ENCODE measurements around the gene RMI1. TPM values are rescaled to one million over a fixed set of nuclear protein-coding genes. Genes with fewer than 3 reads are reported as not detected.

Gene RMI1
- total and polyA plus RNA-seq, 2 of the 8 experiments (the other 6 are each of a cell fraction or from before 2014, with no cell fraction given), result 3.0 to 34.1 TPM

GRCh38 chr9:84003246-84003645 is 22.6 kb downstream of the RMI1 start:
- H3K4me2 ChIP-seq (ENCODE audit: insufficient read depth in 1 of 2, low read depth in 2 of 2, low read length in 2 of 2), result no peak overlapping the region
- H4K5ac ChIP-seq (ENCODE audit: insufficient read length, low read depth, low read length), result no peak overlapping the region
- no peak overlapping the region for H2BK15ac ChIP-seq (ENCODE audit: low read length)
- no peak for TF ChIP-seq CEBPB (IDR thresholded peaks at IDR 0.05; ENCODE audit: low read depth, low read length)
- no peaks in the 10 kb centered on the region for H3K79me1 ChIP-seq (ENCODE audit: low read depth, low read length)
- H3K27me3 ChIP-seq (replicated peaks in 1 of 4; ENCODE audit: control insufficient read depth in 3 of 4, extremely low read depth in 1 of 4, insufficient read depth in 3 of 4, low read length in 3 of 4), result no peaks in the 10 kb centered on the region
- H4K20me1 ChIP-seq (replicated peaks in 1 of 2; ENCODE audit: control insufficient read depth in 1 of 2, insufficient read depth in 2 of 2, low read length in 2 of 2), result no peaks in the 10 kb centered on the region
- no peak overlapping the region for H3K4me3 ChIP-seq (ENCODE audit: extremely low read depth in 1 of 4, insufficient read depth in 2 of 4, low read depth in 3 of 4, low read length in 4 of 4)
- H3K9me3 ChIP-seq (ENCODE audit: insufficient read depth in 2 of 2, low read depth in 1 of 2, low read length in 1 of 2), result no peaks in the 10 kb centered on the region
- no peak overlapping the region for H2BK12ac ChIP-seq (ENCODE audit: low read depth, low read length)
- no peak overlapping the region for H2BK20ac ChIP-seq (ENCODE audit: low read length)
- no peaks in the 10 kb centered on the region for H3K4me1 ChIP-seq (replicated peaks in 1 of 4; ENCODE audit: control insufficient read depth in 3 of 4, insufficient read depth in 4 of 4, low read length in 3 of 4)
- WGBS, 2 experiments (ENCODE audit: extremely low coverage in 1 of 2, insufficient coverage in 1 of 2, insufficient read length in 1 of 2, insufficient replicate concordance in 2 of 2, low coverage in 1 of 2, low lambda C conversion rate in 2 of 2, missing lambda C conversion rate in 1 of 2), result 98% methylated on average over 3 of the region's 3 CpGs; no CpG with 5 or more reads in 1 of the 2 experiments
- H2AFZ ChIP-seq (ENCODE audit: low read length), result no peak overlapping the region
- no peak overlapping the region for H3K18ac ChIP-seq (ENCODE audit: extremely low read depth, low read length)
- H4K8ac ChIP-seq (ENCODE audit: extremely low read depth, insufficient read depth, low read length), result no peak overlapping the region
- POLR2A ChIA-PET (ENCODE audit: partially characterized antibody), result no interaction called here
- no peak for FAIRE-seq
- H3K9ac ChIP-seq (replicated peaks in 1 of 4; ENCODE audit: extremely low read depth in 1 of 4, low read depth in 3 of 4, low read length in 3 of 4), result no peak overlapping the region; a peak in 1 of 7 replicates
- no peaks in the 10 kb centered on the region for H3K23me2 ChIP-seq (ENCODE audit: low read depth, low read length)
- peaks cover 0 to 35% (median 10%) of the 10 kb centered on the region in 4 experiments; a peak in 5 of 8 replicates for H3K36me3 ChIP-seq (ENCODE audit: control insufficient read depth in 2 of 4, insufficient read depth in 4 of 4, low read length in 3 of 4)
- H2AK5ac ChIP-seq (ENCODE audit: low read depth, low read length), result no peak overlapping the region
- CTCF ChIA-PET (ENCODE audit: partially characterized antibody), result interaction anchor here (1.3 kb wide), 1 partner anchor 258 kb away, joined by 3 read pairs; no protein-coding TSS in a partner anchor
- H2BK120ac ChIP-seq (replicated peaks; ENCODE audit: low read depth, low read length), result no peak overlapping the region
- H3K14ac ChIP-seq (ENCODE audit: insufficient read length), result no peak overlapping the region
- H3K79me2 ChIP-seq (ENCODE audit: control insufficient read depth in 1 of 2, insufficient read depth in 2 of 2, low read length in 2 of 2), result no peaks in the 10 kb centered on the region; a peak in 2 of 4 replicates
- no peak overlapping the region for H2BK5ac ChIP-seq (ENCODE audit: low read depth, low read length)
- no peak overlapping the region for H4K91ac ChIP-seq (replicated peaks; ENCODE audit: insufficient read length, low read length)
- no peak overlapping the region for H3K27ac ChIP-seq (ENCODE audit: low read depth, low read length)
- DNase-seq (ENCODE audit: low read depth in 1 of 2, low spot score in 2 of 2), result no peak
- H3K56ac ChIP-seq (replicated peaks; ENCODE audit: insufficient read length, low read depth, low read length), result no peak overlapping the region
- H3K23ac ChIP-seq (ENCODE audit: insufficient read length), result no peak overlapping the region
- H3K4ac ChIP-seq (replicated peaks; ENCODE audit: insufficient read length, low read depth, low read length), result no peak overlapping the region
